SK-N-SH (cell line): ENCODE results near the gene MRPL43. TPM values are rescaled to one million over a fixed set of nuclear protein-coding genes. Genes with fewer than 3 reads are reported as not detected.

Experiments
- CTCF ChIA-PET: fragments of 300-600, 350-600 bp; formaldehyde crosslinking; extraction: SDS; loops from one replicate; lab custom pipeline; 2021; lab: Yijun Ruan, JAX
- POLR2A ChIA-PET: fragments of 350-600 bp; sonication (Branson Sonifier 250); formaldehyde crosslinking; extraction: SDS; loops from one replicate; lab custom pipeline; 2020; ENCODE audit warnings: antibody characterized with exemption, inconsistent platforms; lab: Yijun Ruan, JAX
- DNase-seq: peaks from one replicate; pipeline ENCODE4 v3.0.0; 2012
- H2AFZ ChIP-seq: fragments of 200-600 bp; sonication (generic); 2 replicates; pipeline ENCODE4 v1.8.1; 2016; ENCODE audit warnings: antibody characterized with exemption, mild to moderate bottlenecking, low read depth
- H3F3A ChIP-seq: fragments of 200-600 bp; sonication (generic); replicated peaks from 2 replicates; pipeline ENCODE3; 2016; ENCODE audit warnings: antibody characterized with exemption, mild to moderate bottlenecking; ENCODE audit not compliant: insufficient read depth
- H3K27ac ChIP-seq, 2 experiments: fragments of 200-500 bp in 1 of 2; fragments of 200-600 bp in 1 of 2; sonication (Bioruptor generic) in 1 of 2; sonication (generic), shearing (Covaris generic) in 1 of 2; 2 replicates each; pipeline versions ENCODE4 v1.5.1 to v1.6.1; 2014 to 2016; ENCODE audit warnings: low read depth in 2 of 2, inconsistent platforms in 1 of 2, low read length in 1 of 2, mild to moderate bottlenecking in 1 of 2, mixed read lengths in 1 of 2
- H3K27me3 ChIP-seq: fragments of 200-600 bp; sonication (generic), shearing (Covaris generic); 2 replicates; pipeline ENCODE4 v1.6.1; 2016; ENCODE audit warnings: mixed run types; ENCODE audit not compliant: insufficient read depth
- H3K36me3 ChIP-seq, 2 experiments: fragments of 200-500 bp in 1 of 2; fragments of 200-600 bp in 1 of 2; sonication (Bioruptor generic) in 1 of 2; sonication (generic) in 1 of 2; replicated peaks in 1 of 2; 2 replicates each; pipeline versions ENCODE3 to v1.5.1; 2014 to 2016; ENCODE audit warnings: low read length in 1 of 2, mild to moderate bottlenecking in 1 of 2; ENCODE audit not compliant: insufficient read depth in 2 of 2, control insufficient read depth in 1 of 2
- H3K4me1 ChIP-seq, 2 experiments: fragments of 200-500 bp in 1 of 2; fragments of 200-600 bp in 1 of 2; sonication (Bioruptor generic) in 1 of 2; sonication (generic), shearing (Covaris generic) in 1 of 2; 2 replicates each; pipeline versions ENCODE4 v1.5.1 to v1.6.1; 2014 to 2016; ENCODE audit warnings: low read depth in 1 of 2, low read length in 1 of 2, mixed run types in 1 of 2; ENCODE audit not compliant: insufficient read depth in 2 of 2, control insufficient read depth in 1 of 2
- H3K4me2 ChIP-seq: fragments of 200-600 bp; sonication (generic), shearing (Covaris generic); 2 replicates; pipeline ENCODE4 v1.6.1; 2017; ENCODE audit warnings: mixed run types
- H3K4me3 ChIP-seq, 2 experiments: fragments of 200-500 bp in 1 of 2; fragments of 200-600 bp in 1 of 2; sonication (Bioruptor generic) in 1 of 2; sonication (generic), shearing (Covaris generic) in 1 of 2; 2 replicates each; pipeline versions ENCODE4 v1.5.1 to v1.8.1; 2014 to 2016; ENCODE audit warnings: low read depth in 2 of 2, inconsistent platforms in 1 of 2, low read length in 1 of 2, mild to moderate bottlenecking in 1 of 2, mixed read lengths in 1 of 2, moderate library complexity in 1 of 2
- H3K79me2 ChIP-seq: fragments of 200-600 bp; sonication (generic); 2 replicates; pipeline ENCODE4 v1.8.1; 2017; ENCODE audit warnings: mild to moderate bottlenecking; ENCODE audit not compliant: insufficient read depth
- H3K9ac ChIP-seq: fragments of 200-600 bp; sonication (generic); 2 replicates; pipeline ENCODE4 v1.6.1; 2017; ENCODE audit warnings: mixed run types
- H3K9me2 ChIP-seq: fragments of 200-600 bp; sonication (generic); 2 replicates; pipeline ENCODE4 v1.6.1; 2017; ENCODE audit warnings: mixed run types
- H3K9me3 ChIP-seq: fragments of 200-600 bp; sonication (generic); 2 replicates; pipeline ENCODE4 v1.6.1; 2017; ENCODE audit warnings: mixed run types, mild to moderate bottlenecking, moderate library complexity
- H4K20me1 ChIP-seq: fragments of 200-600 bp; sonication (generic); 2 replicates; pipeline ENCODE4 v1.6.1; 2017; ENCODE audit warnings: mild to moderate bottlenecking, mixed run types; ENCODE audit not compliant: insufficient read depth
- ELF1 ChIP-seq: IDR thresholded peaks from 2 replicates; pipeline ENCODE4 v1.4.0; 2012
- EP300 ChIP-seq, 2 experiments: IDR thresholded peaks; 2 replicates each; pipeline versions ENCODE4 v1.4.0 to v1.6.1; 2012; ENCODE audit warnings: borderline replicate concordance in 1 of 2, low read depth in 1 of 2, low read length in 1 of 2
- FOSL2 ChIP-seq: IDR thresholded peaks from 2 replicates; pipeline ENCODE4 v1.4.0; 2012; ENCODE audit warnings: low read depth, mild to moderate bottlenecking, moderate library complexity, borderline replicate concordance
- FOXJ3 ChIP-seq: sonication (generic); formaldehyde crosslinking; IDR thresholded peaks from 2 replicates; pipeline ENCODE4 v1.5.1; 2020; ENCODE audit warnings: mild to moderate bottlenecking, missing genetic modification reagents
- GABPA ChIP-seq: IDR thresholded peaks from 2 replicates; pipeline ENCODE4 v1.4.0; 2012; ENCODE audit warnings: low read depth, mild to moderate bottlenecking
- IRF3 ChIP-seq: fragments of 150-350 bp; IDR thresholded peaks from 2 replicates; pipeline ENCODE4 v1.6.1; 2016; ENCODE audit warnings: mild to moderate bottlenecking, low read depth, low read length
- JUND ChIP-seq: IDR thresholded peaks from 2 replicates; pipeline ENCODE4 v1.4.0; 2012
- MEF2A ChIP-seq: IDR thresholded peaks from 2 replicates; pipeline ENCODE4 v1.4.0; 2012; ENCODE audit warnings: low read depth, borderline replicate concordance
- MXI1 ChIP-seq: IDR thresholded peaks from 2 replicates; pipeline ENCODE4 v1.6.1; 2012; ENCODE audit warnings: mild to moderate bottlenecking, low read depth, low read length, improper control_type of control experiment
- NFIC ChIP-seq: IDR thresholded peaks from 2 replicates; pipeline ENCODE4 v1.4.0; 2012; ENCODE audit warnings: borderline replicate concordance
- PBX3 ChIP-seq: IDR thresholded peaks from 2 replicates; pipeline ENCODE4; 2012
- POLR2AphosphoS5 ChIP-seq: IDR thresholded peaks from 2 replicates; pipeline ENCODE4 v1.6.1; 2012; ENCODE audit warnings: low read depth, low read length
- RAD21 ChIP-seq: IDR thresholded peaks from 2 replicates; pipeline ENCODE4 v1.6.1; 2012; ENCODE audit warnings: mild to moderate bottlenecking, low read length
- RXRA ChIP-seq: IDR thresholded peaks from 2 replicates; pipeline ENCODE4 v1.4.0; 2012; ENCODE audit warnings: low read depth, mild to moderate bottlenecking, borderline replicate concordance
- SMC3 ChIP-seq: IDR thresholded peaks from 2 replicates; pipeline ENCODE4 v1.6.1; 2012; ENCODE audit warnings: low read depth, low read length, improper control_type of control experiment
- TCF12 ChIP-seq: IDR thresholded peaks from 2 replicates; pipeline ENCODE4 v1.4.0; 2012
- TEAD4 ChIP-seq: IDR thresholded peaks from 2 replicates; pipeline ENCODE4 v1.4.0; 2012; ENCODE audit warnings: mild to moderate bottlenecking, borderline replicate concordance; ENCODE audit not compliant: insufficient read depth
- USF1 ChIP-seq: IDR thresholded peaks from 2 replicates; pipeline ENCODE4 v1.4.0; 2012; ENCODE audit warnings: low read depth, borderline replicate concordance
- USF2 ChIP-seq: fragments of 150-350 bp; IDR thresholded peaks from 2 replicates; pipeline ENCODE4 v1.6.1; 2017; ENCODE audit warnings: antibody characterized with exemption, low read length, low read depth, borderline replicate concordance
- YY1 ChIP-seq: IDR thresholded peaks from 2 replicates; pipeline ENCODE4 v1.4.0; 2012; ENCODE audit warnings: low read depth, mild to moderate bottlenecking
- WGBS: methylation state at CpG from one replicate; pipeline ENCODE4 v1.1.6; 2017; ENCODE audit warnings: low lambda C conversion rate; 5-methylcytosine and 5-hydroxymethylcytosine counted together
- polyA plus RNA-seq, 3 experiments: library from polyadenylated mRNA; depleted of rRNA; stranded (reverse); fragments of >200 nt; gene quantifications; 2 replicates each; pipeline ENCODE4 v1.2.3, GENCODE V29; 2012

The MRPL43 gene
- polyA plus RNA-seq, 1 of the 3 experiments (the other 2 are of a cell fraction) = 208 TPM

- no peak overlapping the region for H3K4me3 ChIP-seq
- no peak overlapping the region for H3K27ac ChIP-seq
- no peak for TF ChIP-seq FOXJ3 (CRISPR knock-in tag)
- no peak for TF ChIP-seq POLR2AphosphoS5
- no peak for TF ChIP-seq USF2
- no peak for TF ChIP-seq ELF1
- no peak for TF ChIP-seq TCF12
- TF ChIP-seq FOSL2 = no peak
- no peak for TF ChIP-seq RXRA
- TF ChIP-seq USF1 = no peak
- no peak for TF ChIP-seq TEAD4
- TF ChIP-seq PBX3 = no peak
- TF ChIP-seq MEF2A = no peak
- TF ChIP-seq EP300 (IDR thresholded peaks at IDR 0.05; ENCODE audit: borderline replicate concordance in 1 of 2, low read depth in 1 of 2, low read length in 1 of 2) = no peak
- no peak for TF ChIP-seq JUND
- no peak for TF ChIP-seq SMC3
- no peak for TF ChIP-seq MXI1
- TF ChIP-seq YY1 = no peak
- no peak for TF ChIP-seq NFIC
- no peak for TF ChIP-seq IRF3
- no peak for TF ChIP-seq RAD21
- no peak for TF ChIP-seq GABPA
- peaks cover 5 to 11% of the 10 kb centered on the region in 2 experiments; a peak in 3 of 4 replicates for H3K4me1 ChIP-seq
- H3K9me3 ChIP-seq = no peaks in the 10 kb centered on the region
- no peak overlapping the region for H3K4me2 ChIP-seq
- H3K36me3 ChIP-seq = peaks cover 8 to 39% of the 10 kb centered on the region in 2 experiments
- ChIA-PET CTCF (interaction anchor here (0.9 to 1.7 kb wide), 3 partner anchors 13 to 17 kb away, joined by 3 to 5 read pairs (median 4); no protein-coding TSS in a partner anchor), POLR2A (interaction anchor here (1.4 kb wide), 1 partner anchor 9 kb away, joined by 3 read pairs; no protein-coding TSS in a partner anchor)
- H2AFZ ChIP-seq = no peak overlapping the region
- no peaks in the 10 kb centered on the region for H3F3A ChIP-seq
- no peaks in the 10 kb centered on the region for H3K27me3 ChIP-seq
- 87% methylated on average over 5 of the region's 5 CpGs for WGBS
- DNase-seq = no peak
- H3K9ac ChIP-seq = no peak overlapping the region
- no peaks in the 10 kb centered on the region for H4K20me1 ChIP-seq
- H3K9me2 ChIP-seq = no peaks in the 10 kb centered on the region
- peaks cover 10% of the 10 kb centered on the region for H3K79me2 ChIP-seq
Measured at GRCh38 chr10:100981178-100981772, 6.0 kb downstream of the MRPL43 start.
